ENCODE measurements around the gene GSTO1.

GRCh38 chr10:104262055-104262454 is 7.4 kb downstream of the GSTO1 start:
- TF ChIP-seq EZH2phosphoT487 (IDR thresholded peaks at IDR 0.05; ENCODE audit: insufficient read depth, low read depth) (no peak), EZH2 (IDR thresholded peaks at IDR 0.05; ENCODE audit: insufficient read depth, poor library complexity, severe bottlenecking) (no peak)
